Measurements from ENCODE around the gene TMEM31.

- no peak for TF ChIP-seq CTCF (IDR thresholded peaks at IDR 0.05)
- TF ChIP-seq POLR2AphosphoS5 (IDR thresholded peaks at IDR 0.05), result no peak
- no peak for TF ChIP-seq POLR2A (IDR thresholded peaks at IDR 0.05)
- TF ChIP-seq EP300 (IDR thresholded peaks at IDR 0.05), result no peak
These were observed 41.0 kb upstream of the TMEM31 start for GRCh38 chrX:103669745-103670144.

Data from stomach (tissue), 4 donors.